K562 (cell line): Measurements from ENCODE around the gene PPP1R1C. TPM values are rescaled to one million over a fixed set of nuclear protein-coding genes. Genes with fewer than 3 reads are reported as not detected.

Experiments used
- ATAC-seq: fragments of 200-7000 bp; cut with Tn5 transposase; 3 replicates; pipeline ENCODE4 v1.9.1; 2020; ENCODE audit warnings: moderate library complexity
- BruUV-seq: library from RNA; stranded (reverse); fragments of 400-500 nt; replicated peaks from 2 replicates; lab custom pipeline; 2021; lab: Mats Ljungman, UMichigan
- CTCF ChIA-PET: fragments of 300-600 bp; formaldehyde crosslinking; extraction: SDS; loops from one replicate; lab custom pipeline; 2021; ENCODE audit warnings: low intra/inter-chr PET ratio; lab: Yijun Ruan, JAX
- POLR2A ChIA-PET: fragments of 300-600, 350-650 bp; sonication (Branson Sonifier 250); formaldehyde crosslinking; extraction: SDS; loops from one replicate; lab custom pipeline; 2021; ENCODE audit warnings: antibody characterized with exemption, inconsistent platforms; lab: Yijun Ruan, JAX
- DNase-seq, 4 experiments: peaks; one replicate each; pipeline versions ENCODE4 v3.0.0 to v3.0.0-alpha.2; 2011 to 2018; ENCODE audit warnings: low spot score in 3 of 4, mixed read lengths in 3 of 4; ENCODE audit errors: extremely low read depth in 1 of 4
- FAIRE-seq: peaks from 2 replicates; lab custom pipeline; 2011; peaks lifted over from hg19 to GRCh38; lab: Jason Lieb, UNC
- H2AFZ ChIP-seq: 2 replicates; pipeline ENCODE4 v1.6.0; 2011; ENCODE audit warnings: low read depth, low read length, control low read depth, inconsistent platforms
- H3K27ac ChIP-seq: fragments of 200-600 bp; 3 replicates; pipeline ENCODE4 v1.8.0; 2011; ENCODE audit warnings: low read depth, mild to moderate bottlenecking, control low read depth, inconsistent platforms, low read length, moderate library complexity, mixed read lengths; ENCODE audit errors: extremely low read depth
- H3K27me3 ChIP-seq, 2 experiments: fragments of 300-600 bp in 1 of 2; 2 replicates in 1 of 2; 3 replicates in 1 of 2; pipeline versions ENCODE4 v1.6.0 to v1.8.0; 2011; ENCODE audit warnings: inconsistent platforms in 2 of 2, low read length in 2 of 2, mild to moderate bottlenecking in 1 of 2, mixed read lengths in 1 of 2, moderate library complexity in 1 of 2; ENCODE audit not compliant: control insufficient read depth in 2 of 2, insufficient read depth in 2 of 2
- H3K36me3 ChIP-seq: fragments of 300-600 bp; 3 replicates; pipeline ENCODE4 v1.8.0; 2011; ENCODE audit warnings: mild to moderate bottlenecking, low read length, inconsistent platforms; ENCODE audit not compliant: control insufficient read depth, insufficient read depth
- H3K4me1 ChIP-seq, 2 experiments: fragments of 200-600 bp in 1 of 2; replicated peaks in 1 of 2; 2 replicates in 1 of 2; 3 replicates in 1 of 2; pipeline versions ENCODE4 v1.5.1 to v1.8.0; 2011; ENCODE audit warnings: inconsistent platforms in 2 of 2, low read length in 2 of 2, mild to moderate bottlenecking in 1 of 2, mixed read lengths in 1 of 2, moderate library complexity in 1 of 2; ENCODE audit not compliant: control insufficient read depth in 2 of 2, insufficient read depth in 2 of 2
- H3K4me2 ChIP-seq: 2 replicates; pipeline ENCODE4 v1.6.1; 2011; ENCODE audit warnings: low read length, control low read depth, inconsistent platforms, mixed read lengths; ENCODE audit not compliant: insufficient read depth
- H3K4me3 ChIP-seq: fragments of 200-600 bp; sonication (generic), shearing (Covaris generic); 2 replicates; pipeline ENCODE4 v1.5.1; 2016; ENCODE audit warnings: control low read depth, inconsistent platforms
- H3K79me2 ChIP-seq: fragments of 200-600 bp; 3 replicates; pipeline ENCODE4 v1.8.0; 2011; ENCODE audit warnings: low read length, inconsistent platforms; ENCODE audit not compliant: control insufficient read depth, insufficient read depth
- H3K9ac ChIP-seq, 2 experiments: 2 replicates each; pipeline versions ENCODE4 v1.6.0 to v1.6.1; 2011; ENCODE audit warnings: low read depth in 2 of 2, low read length in 2 of 2, control low read depth in 1 of 2, inconsistent platforms in 1 of 2, mild to moderate bottlenecking in 1 of 2, mixed read lengths in 1 of 2; ENCODE audit not compliant: insufficient read depth in 1 of 2
- H3K9me1 ChIP-seq: one replicate; pipeline ENCODE4 v1.6.0; 2011; ENCODE audit warnings: inconsistent platforms, mild to moderate bottlenecking, low read length, moderate library complexity; ENCODE audit not compliant: control insufficient read depth, insufficient read depth
- H3K9me3 ChIP-seq: replicated peaks from 2 replicates; pipeline ENCODE4 v1.5.1; 2011; ENCODE audit warnings: low read depth, low read length, inconsistent platforms; ENCODE audit not compliant: control insufficient read depth, insufficient read depth
- H4K20me1 ChIP-seq: replicated peaks from 2 replicates; pipeline ENCODE4 v1.6.1; 2011; ENCODE audit warnings: low read length, inconsistent platforms, mixed read lengths; ENCODE audit not compliant: control insufficient read depth, insufficient read depth
- ARID1B ChIP-seq: fragments of 450-650 bp; IDR thresholded peaks from 2 replicates; pipeline ENCODE4 v1.6.1; 2016; ENCODE audit warnings: antibody characterized with exemption, mild to moderate bottlenecking, inconsistent platforms
- EHMT2 ChIP-seq: fragments of 450-650 bp; IDR thresholded peaks from 2 replicates; pipeline ENCODE4 v1.6.1; 2018; ENCODE audit warnings: antibody characterized with exemption
- ETV1 ChIP-seq: fragments of 450-650 bp; conservative IDR thresholded peaks from 2 replicates; pipeline ENCODE4 v1.6.1; 2016; ENCODE audit warnings: missing genetic modification characterization, control low read depth, low read depth, missing compliant biosample characterization
- GTF2B ChIP-seq: IDR thresholded peaks from 2 replicates; pipeline ENCODE4 v1.6.1; 2011; ENCODE audit not compliant: insufficient read length; ENCODE audit errors: extremely low read depth
- GTF2F1 ChIP-seq: IDR thresholded peaks from 2 replicates; pipeline ENCODE4 v1.6.1; 2011; ENCODE audit warnings: low read depth, low read length, improper control_type of control experiment
- HMG20B ChIP-seq: fragments of 250-450 bp; sonication (Bioruptor Pico); IDR thresholded peaks from 2 replicates; pipeline ENCODE4 v1.5.0; 2021; ENCODE audit warnings: mild to moderate bottlenecking
- HNRNPK ChIP-seq: fragments of 200-400 bp; formaldehyde crosslinking; IDR thresholded peaks from one replicate; pipeline ENCODE4 v1.6.1; 2018; ENCODE audit warnings: mild to moderate bottlenecking, low read depth, low read length; ENCODE audit not compliant: poor library complexity, severe bottlenecking
- JUND ChIP-seq, 2 experiments: IDR thresholded peaks; 2 replicates in 1 of 2; 3 replicates in 1 of 2; pipeline ENCODE4 v1.6.1; 2011; ENCODE audit warnings: borderline replicate concordance in 2 of 2, low read depth in 2 of 2, low read length in 2 of 2, improper control_type of control experiment in 1 of 2, missing biosample characterization in 1 of 2, missing genetic modification characterization in 1 of 2, missing genetic modification reagents in 1 of 2
- KLF13 ChIP-seq: fragments of 450-650 bp; IDR thresholded peaks from 2 replicates; pipeline ENCODE4 v1.6.1; 2016; ENCODE audit warnings: missing genetic modification characterization, low read depth, mild to moderate bottlenecking, missing compliant biosample characterization, moderate library complexity, borderline replicate concordance
- PKNOX1 ChIP-seq: fragments of 450-650 bp; IDR thresholded peaks from 2 replicates; pipeline ENCODE4 v1.6.1; 2016
- SAFB2 ChIP-seq: fragments of 200-400 bp; formaldehyde crosslinking; IDR thresholded peaks from 2 replicates; pipeline ENCODE4 v1.6.1; 2018; ENCODE audit warnings: borderline replicate concordance, low read length, low read depth, moderate library complexity; ENCODE audit not compliant: severe bottlenecking
- SMARCA4 ChIP-seq: fragments of 450-650 bp; IDR thresholded peaks from 2 replicates; pipeline ENCODE4 v1.6.1; 2016
- SMARCE1 ChIP-seq: fragments of 450-650 bp; IDR thresholded peaks from 2 replicates; pipeline ENCODE4 v1.7.1; 2016; ENCODE audit warnings: mild to moderate bottlenecking
- STAG1 ChIP-seq: sonication (generic); formaldehyde crosslinking; IDR thresholded peaks from 2 replicates; pipeline ENCODE4 v1.5.0; 2020; ENCODE audit warnings: missing genetic modification reagents, borderline replicate concordance
- ZNF316 ChIP-seq: fragments of 450-650 bp; IDR thresholded peaks from 2 replicates; pipeline ENCODE4 v1.6.1; 2016
- ZNF695 ChIP-seq: fragments of 450-650 bp; formaldehyde crosslinking; IDR thresholded peaks from 2 replicates; pipeline ENCODE4 v1.4.0; 2020; ENCODE audit warnings: mild to moderate bottlenecking, moderate library complexity
- WGBS: fragments of 100-300 bp; shearing (Covaris generic); methylation state at CpG from one replicate; pipeline ENCODE4 v1.1.6; 2016; ENCODE audit warnings: low coverage, mixed read lengths; ENCODE audit not compliant: insufficient coverage; ENCODE audit errors: missing lambda C conversion rate; 5-methylcytosine and 5-hydroxymethylcytosine counted together
- in situ Hi-C: fragments of 300-500 bp; cut with MboI; formaldehyde crosslinking; loops from 4 replicates; pipeline ENCODE4 v1.15.0; 2018; ENCODE audit warnings: inconsistent platforms, mixed read lengths
- intact Hi-C: fragments of 100-400 bp; cut with micrococcal nuclease; formaldehyde crosslinking; loops from 2 replicates; pipeline ENCODE4 v1.14.2; 2022
- polyA plus RNA-seq, 8 experiments: library from polyadenylated mRNA; depleted of rRNA in 4 of 8; stranded (reverse) in 5 of 8; unstranded in 3 of 8; fragments of >200 nt; fragmentation: Nextera tagmentation in 2 of 8; fragmentation: Illumina TruSeq in 1 of 8; extraction: Ambion mirVana in 2 of 8; extraction: Trizol in 1 of 8; gene quantifications; 2 replicates each; pipeline versions ENCODE4 v1.2.1 to v1.2.3, GENCODE V29; 2011 to 2014; ENCODE audit warnings: inconsistent platforms in 1 of 8, missing spikeins in 1 of 8
- total RNA-seq, 7 experiments: library from RNA; depleted of rRNA in 6 of 7; stranded (reverse); fragments of >200 nt in 6 of 7; fragmentation: Illumina TruSeq in 2 of 7; extraction: Trizol in 2 of 7; gene quantifications; 2 replicates each; pipeline versions ENCODE4 v1.2.1 to v1.2.3, GENCODE V29; 2011 to 2021; ENCODE audit warnings: low replicate concordance in 1 of 7
- TF ChIP-seq, protein P1 (sequence below): sonication (generic); formaldehyde crosslinking; IDR thresholded peaks from 2 replicates; pipeline ENCODE4 v1.8.1; 2023; ENCODE audit warnings: missing genetic modification reagents, mild to moderate bottlenecking, borderline replicate concordance

PPP1R1C gene
- total and polyA plus RNA-seq, 9 of the 15 experiments (the other 6 are each of a cell fraction or from before 2014, with no cell fraction given), result 0.09 to 0.64 (median 0.40) TPM; not detected in 2

GRCh38 chr2:181955010-181955409, 30.6 kb upstream of the PPP1R1C start:
- CTCF ChIA-PET, result interaction anchor here (1.1 kb wide), 1 partner anchor 211 kb away, joined by 3 read pairs; no protein-coding TSS in a partner anchor
- Histone ChIP-seq H3K4me2 (no peak overlapping the region), H3K9ac (no peak overlapping the region), H3K9me1 (no peaks in the 10 kb centered on the region), H3K9me3 (no peaks in the 10 kb centered on the region), H3K4me1 (no peaks in the 10 kb centered on the region), H2AFZ (peak overlapping the region; percentile 92), H3K79me2 (no peaks in the 10 kb centered on the region), H3K27me3 (no peaks in the 10 kb centered on the region), H3K27ac (peak overlapping the region; percentile 50; the same call in 1 of the 3 replicates), H3K4me3 (no peak overlapping the region), H3K36me3 (no peaks in the 10 kb centered on the region), H4K20me1 (no peaks in the 10 kb centered on the region)
- WGBS, result 4% methylated on average over 1 of the region's 1 CpG
- no peak for DNase-seq
- no peak for ATAC-seq
- POLR2A ChIA-PET, result interaction anchor here (1.3 kb wide), 1 partner anchor 8 kb away, joined by 3 read pairs; no protein-coding TSS in a partner anchor
- FAIRE-seq, result no peak
- in situ Hi-C loops, result no loop called here
- intact Hi-C loops, result loop anchor here (5.0 kb wide), 1 partner anchor 122 kb away; no protein-coding TSS in a partner anchor
- no TSS peak for BruUV-seq
- TF ChIP-seq HNRNPK (no peak), PKNOX1 (peak; percentile 40; the same call in 1 of the 2 replicates), ETV1 (tag) (0 out of 2 replicates have a peak, but pooled peaks have one; percentile 28), SAFB2 (no peak), JUND (IDR thresholded peaks at IDR 0.05; ENCODE audit: borderline replicate concordance, low read depth, low read length) (no peak), JUND (tag; IDR thresholded peaks at IDR 0.05; ENCODE audit: borderline replicate concordance, low read depth, low read length) (peak; percentile 52; the same call in 1 of the 3 replicates), SMARCE1 (no peak), STAG1 (CRISPR knock-in tag) (no peak), EHMT2 (no peak), KLF13 (tag) (no peak), ZNF316 (no peak), ZNF695 (no peak), GTF2B (no peak), ARID1B (0 out of 2 replicates have a peak, but pooled peaks have one; percentile 9), HMG20B (CRISPR knock-in tag) (no peak), SMARCA4 (0 out of 2 replicates have a peak, but pooled peaks have one; percentile 14), GTF2F1 (no peak)
- TF ChIP-seq, protein P1, sequence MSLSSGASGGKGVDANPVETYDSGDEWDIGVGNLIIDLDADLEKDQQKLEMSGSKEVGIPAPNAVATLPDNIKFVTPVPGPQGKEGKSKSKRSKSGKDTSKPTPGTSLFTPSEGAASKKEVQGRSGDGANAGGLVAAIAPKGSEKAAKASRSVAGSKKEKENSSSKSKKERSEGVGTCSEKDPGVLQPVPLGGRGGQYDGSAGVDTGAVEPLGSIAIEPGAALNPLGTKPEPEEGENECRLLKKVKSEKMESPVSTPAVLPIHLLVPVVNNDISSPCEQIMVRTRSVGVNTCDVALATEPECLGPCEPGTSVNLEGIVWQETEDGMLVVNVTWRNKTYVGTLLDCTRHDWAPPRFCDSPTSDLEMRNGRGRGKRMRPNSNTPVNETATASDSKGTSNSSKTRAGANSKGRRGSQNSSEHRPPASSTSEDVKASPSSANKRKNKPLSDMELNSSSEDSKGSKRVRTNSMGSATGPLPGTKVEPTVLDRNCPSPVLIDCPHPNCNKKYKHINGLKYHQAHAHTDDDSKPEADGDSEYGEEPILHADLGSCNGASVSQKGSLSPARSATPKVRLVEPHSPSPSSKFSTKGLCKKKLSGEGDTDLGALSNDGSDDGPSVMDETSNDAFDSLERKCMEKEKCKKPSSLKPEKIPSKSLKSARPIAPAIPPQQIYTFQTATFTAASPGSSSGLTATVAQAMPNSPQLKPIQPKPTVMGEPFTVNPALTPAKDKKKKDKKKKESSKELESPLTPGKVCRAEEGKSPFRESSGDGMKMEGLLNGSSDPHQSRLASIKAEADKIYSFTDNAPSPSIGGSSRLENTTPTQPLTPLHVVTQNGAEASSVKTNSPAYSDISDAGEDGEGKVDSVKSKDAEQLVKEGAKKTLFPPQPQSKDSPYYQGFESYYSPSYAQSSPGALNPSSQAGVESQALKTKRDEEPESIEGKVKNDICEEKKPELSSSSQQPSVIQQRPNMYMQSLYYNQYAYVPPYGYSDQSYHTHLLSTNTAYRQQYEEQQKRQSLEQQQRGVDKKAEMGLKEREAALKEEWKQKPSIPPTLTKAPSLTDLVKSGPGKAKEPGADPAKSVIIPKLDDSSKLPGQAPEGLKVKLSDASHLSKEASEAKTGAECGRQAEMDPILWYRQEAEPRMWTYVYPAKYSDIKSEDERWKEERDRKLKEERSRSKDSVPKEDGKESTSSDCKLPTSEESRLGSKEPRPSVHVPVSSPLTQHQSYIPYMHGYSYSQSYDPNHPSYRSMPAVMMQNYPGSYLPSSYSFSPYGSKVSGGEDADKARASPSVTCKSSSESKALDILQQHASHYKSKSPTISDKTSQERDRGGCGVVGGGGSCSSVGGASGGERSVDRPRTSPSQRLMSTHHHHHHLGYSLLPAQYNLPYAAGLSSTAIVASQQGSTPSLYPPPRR (CRISPR knock-in tag), result no peak
